Naive B cell (primary cell): ENCODE measurements around the gene L3MBTL4. TPM values are rescaled to one million over a fixed set of nuclear protein-coding genes. Genes with fewer than 3 reads are reported as not detected.

ENCODE experiments used
- ATAC-seq, 2 donors: fragments of 150-1000 bp; cut with Tn5 transposase; 2 replicates each; pipeline ENCODE4 v1.10.0; 2021; ENCODE audit warnings: low read depth in 2 of 2, mild to moderate bottlenecking in 2 of 2, moderate library complexity in 2 of 2
- DNase-seq: peaks from one replicate; pipeline ENCODE4 v3.0.0; 2022
- H3K27ac Mint-ChIP-seq, 6 donors: one replicate each; pipeline ENCODE4 v1.8.0; 2020 to 2022; ENCODE audit warnings: mild to moderate bottlenecking in 6 of 6, mixed read lengths in 6 of 6, moderate library complexity in 5 of 6, inconsistent platforms in 2 of 6
- H3K27me3 Mint-ChIP-seq, 3 donors: one replicate each; pipeline ENCODE4 v1.8.0; 2021 to 2022; ENCODE audit warnings: mixed read lengths in 3 of 3, mild to moderate bottlenecking in 1 of 3
- H3K36me3 Mint-ChIP-seq, 2 donors: one replicate each; pipeline ENCODE4 v1.8.0; 2020 to 2022; ENCODE audit warnings: mixed read lengths in 2 of 2, inconsistent platforms in 1 of 2, mild to moderate bottlenecking in 1 of 2
- H3K4me1 Mint-ChIP-seq, 3 donors: one replicate each; pipeline ENCODE4 v1.8.0; 2020 to 2022; ENCODE audit warnings: mixed read lengths in 3 of 3, inconsistent platforms in 1 of 3, mild to moderate bottlenecking in 1 of 3, moderate library complexity in 1 of 3
- H3K4me3 Mint-ChIP-seq, 8 donors: one replicate each; pipeline ENCODE4 v1.8.0; 2020 to 2022; ENCODE audit warnings: mild to moderate bottlenecking in 8 of 8, mixed read lengths in 8 of 8, moderate library complexity in 8 of 8, inconsistent platforms in 2 of 8
- H3K9me3 Mint-ChIP-seq, 7 donors: one replicate each; pipeline ENCODE4 v1.8.0; 2020 to 2022; ENCODE audit warnings: mixed read lengths in 7 of 7, mild to moderate bottlenecking in 5 of 7, inconsistent platforms in 2 of 7, moderate library complexity in 1 of 7
- polyA plus RNA-seq, 6 donors: library from polyadenylated mRNA; unstranded; fragments of 300-500 nt; fragmentation: Illumina TruSeq; gene quantifications; one replicate each; pipeline ENCODE4 v1.2.3, GENCODE V29; 2021; ENCODE audit warnings: low read depth in 6 of 6

Gene L3MBTL4
- polyA plus RNA-seq, 6 donors from 2014 or later = 2.7 to 12.5 (median 6.2) TPM

DNA sequence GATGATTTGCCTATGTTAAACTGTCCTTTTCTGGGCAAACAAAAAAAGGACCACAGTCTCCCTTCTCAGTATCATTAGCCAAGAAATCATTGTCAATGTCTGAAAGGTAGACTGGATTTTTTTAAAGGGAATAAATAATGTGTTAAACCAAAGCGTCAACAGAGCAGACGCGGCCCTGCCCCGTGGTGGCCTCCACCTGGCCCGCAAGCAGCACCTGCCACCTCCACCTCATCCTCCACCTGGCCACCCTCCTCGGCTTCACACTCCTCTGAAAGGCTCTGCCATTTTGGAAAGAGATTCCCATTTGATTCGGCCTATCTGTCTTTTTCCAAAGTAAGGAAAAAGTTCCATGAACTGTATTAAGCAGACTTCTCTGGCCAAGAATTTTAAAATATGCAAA is 451.4 kb downstream of the L3MBTL4 start:
- Mint-ChIP-seq H3K27ac (no peak overlapping the region), H3K4me3 (no peak overlapping the region), H3K27me3 (no peaks in the 10 kb centered on the region), H3K4me1 (no peaks in the 10 kb centered on the region), H3K36me3 (peaks cover 4 to 8% of the 10 kb centered on the region in 2 donors), H3K9me3 (no peaks in the 10 kb centered on the region)
- ATAC-seq = no peak
- no peak for DNase-seq

DNA sequence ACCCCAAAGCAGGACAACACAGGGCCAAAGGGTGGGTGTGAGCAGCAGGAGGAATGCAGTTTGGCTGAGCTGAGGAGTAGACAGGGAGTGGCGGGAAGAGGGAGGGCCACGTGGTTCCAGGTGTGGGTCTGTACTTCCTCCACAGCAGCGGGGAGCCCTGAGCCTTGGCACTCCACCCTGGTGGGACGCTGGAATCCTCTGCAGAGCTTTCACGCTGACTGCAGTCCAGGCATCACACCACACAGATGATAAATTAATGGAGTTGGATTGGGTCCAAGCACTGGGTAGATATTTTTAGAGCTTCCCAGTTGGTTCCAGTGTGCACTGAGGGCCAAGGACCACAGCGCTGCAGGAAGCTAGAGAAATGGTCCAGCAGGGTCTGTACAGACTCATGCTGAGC is 452.3 kb downstream of the L3MBTL4 start:
- H3K4me1 Mint-ChIP-seq = no peaks in the 10 kb centered on the region
- H3K27me3 Mint-ChIP-seq = no peaks in the 10 kb centered on the region
- peaks cover 0 to 5% (median 0%) of the 10 kb centered on the region in 7 donors for H3K9me3 Mint-ChIP-seq
- no peak overlapping the region for H3K27ac Mint-ChIP-seq
- ATAC-seq (no peak), DNase-seq (no peak)
- H3K4me3 Mint-ChIP-seq = no peak overlapping the region
- peaks cover under 1 to 8% of the 10 kb centered on the region in 2 donors for H3K36me3 Mint-ChIP-seq

DNA sequence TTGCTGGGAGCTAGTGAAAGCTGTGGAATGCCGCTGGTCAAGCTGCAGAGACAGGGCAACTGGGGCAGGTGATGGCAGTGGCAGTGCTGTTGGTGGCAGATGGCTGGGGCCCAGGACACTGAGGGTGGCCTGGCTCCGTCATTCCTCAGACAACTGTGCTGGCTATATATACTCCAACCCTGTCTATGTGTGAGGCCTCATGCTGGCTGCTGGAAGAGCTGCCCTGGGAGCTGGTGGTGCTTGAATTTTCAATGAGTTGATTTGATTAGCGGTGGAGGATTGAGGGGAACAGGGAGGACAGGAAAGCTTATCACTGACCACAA is 452.9 kb downstream of the L3MBTL4 start:
- Mint-ChIP-seq H3K27ac (no peak overlapping the region), H3K4me1 (no peaks in the 10 kb centered on the region), H3K9me3 (peaks cover 0 to 5% (median 0%) of the 10 kb centered on the region in 7 donors), H3K4me3 (no peak overlapping the region), H3K27me3 (no peaks in the 10 kb centered on the region), H3K36me3 (peaks cover 0 to 8% of the 10 kb centered on the region in 2 donors)
- DNase-seq (no peak), ATAC-seq (no peak)

DNA sequence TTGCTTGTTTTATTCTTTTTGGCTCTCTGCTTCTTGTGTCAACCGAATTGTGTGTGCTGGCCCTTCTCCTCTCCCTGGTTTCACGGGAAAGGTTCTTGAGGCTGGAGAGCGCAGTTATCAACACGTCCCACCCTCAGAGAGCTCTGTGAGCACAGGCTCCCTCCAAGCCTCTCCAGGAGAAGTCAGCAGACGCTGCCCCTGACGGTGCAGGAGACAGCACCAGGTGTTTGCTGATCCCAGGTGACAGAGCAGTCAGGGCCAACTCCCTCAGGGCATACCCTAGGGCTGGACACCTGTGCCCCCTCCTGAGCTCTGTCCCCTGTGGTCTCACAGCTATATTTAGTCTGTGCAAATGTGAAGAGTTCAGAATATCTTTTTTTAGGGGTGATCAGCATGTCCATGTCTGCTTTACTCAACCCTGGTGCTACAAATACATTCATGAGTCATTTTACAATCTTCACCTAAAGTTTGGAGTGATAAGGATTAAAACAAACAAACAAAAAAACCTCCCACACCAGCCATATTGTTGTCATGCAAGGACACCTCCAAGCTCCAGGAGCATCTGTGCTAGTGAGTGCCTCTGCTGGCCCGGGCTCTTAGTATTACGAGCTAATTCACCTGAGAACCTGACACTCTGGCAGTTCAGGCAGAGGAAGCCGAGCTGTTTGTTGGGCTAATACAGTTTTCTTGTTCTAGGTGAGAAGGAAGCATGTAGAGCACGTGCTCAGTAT is 453.4 kb downstream of the L3MBTL4 start:
- ATAC-seq = no peak
- DNase-seq = no peak
- no peaks in the 10 kb centered on the region for H3K27me3 Mint-ChIP-seq
- H3K4me1 Mint-ChIP-seq = no peaks in the 10 kb centered on the region
- H3K9me3 Mint-ChIP-seq = peaks cover 0 to 5% (median 0%) of the 10 kb centered on the region in 7 donors
- peak overlapping the region in 1 of 6 donors; percentile 15 for H3K27ac Mint-ChIP-seq
- no peak overlapping the region for H3K4me3 Mint-ChIP-seq
- peaks cover 3 to 8% of the 10 kb centered on the region in 2 donors for H3K36me3 Mint-ChIP-seq

DNA sequence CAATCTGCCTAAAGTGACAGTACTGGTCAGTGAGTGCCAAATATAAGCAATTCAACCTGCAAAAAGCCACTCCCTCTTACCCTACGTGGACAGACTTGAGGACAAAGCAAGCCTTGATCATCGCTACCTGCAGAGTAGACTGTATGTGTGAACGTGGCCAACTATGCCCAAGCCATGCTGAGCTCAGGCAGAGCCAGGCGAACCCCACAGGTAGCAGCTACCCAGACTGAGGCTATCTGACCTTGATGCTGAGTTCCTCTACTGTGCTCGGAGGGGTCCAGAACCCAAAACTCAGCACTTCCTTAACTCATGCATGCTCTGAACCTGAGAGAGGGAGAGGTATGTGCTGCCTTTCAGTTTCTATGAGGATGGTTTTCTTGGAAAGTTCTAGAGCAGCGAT is 455.9 kb downstream of the L3MBTL4 start:
- H3K4me3 Mint-ChIP-seq = no peak overlapping the region
- no peak for ATAC-seq
- DNase-seq = no peak
- H3K27me3 Mint-ChIP-seq = no peaks in the 10 kb centered on the region
- H3K27ac Mint-ChIP-seq = no peak overlapping the region
- H3K36me3 Mint-ChIP-seq = peaks cover 8 to 10% of the 10 kb centered on the region in 2 donors
- peaks cover 0 to 5% (median 0%) of the 10 kb centered on the region in 7 donors for H3K9me3 Mint-ChIP-seq
- H3K4me1 Mint-ChIP-seq = no peaks in the 10 kb centered on the region

DNA sequence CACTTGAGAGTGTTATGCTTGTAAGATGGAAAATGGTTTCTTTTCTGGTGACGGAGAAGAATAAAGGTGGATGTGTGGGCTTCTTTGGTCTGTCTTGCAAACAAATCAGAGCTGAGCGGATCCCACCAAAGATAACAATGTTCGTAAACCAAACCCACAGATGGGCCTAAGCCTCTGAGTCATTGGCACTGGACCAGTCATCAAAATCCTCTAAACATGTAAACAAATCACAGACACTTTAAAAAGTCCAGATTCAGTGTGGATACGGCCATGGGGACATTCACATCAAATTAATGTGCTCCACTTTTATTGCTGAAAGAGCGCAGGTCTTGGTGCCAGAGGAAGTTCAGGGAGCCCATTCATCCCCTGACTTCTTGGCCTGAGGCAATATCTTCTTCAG is 458.9 kb downstream of the L3MBTL4 start:
- H3K36me3 Mint-ChIP-seq = peaks cover 0 to 15% of the 10 kb centered on the region in 2 donors
- no peaks in the 10 kb centered on the region for H3K27me3 Mint-ChIP-seq

DNA sequence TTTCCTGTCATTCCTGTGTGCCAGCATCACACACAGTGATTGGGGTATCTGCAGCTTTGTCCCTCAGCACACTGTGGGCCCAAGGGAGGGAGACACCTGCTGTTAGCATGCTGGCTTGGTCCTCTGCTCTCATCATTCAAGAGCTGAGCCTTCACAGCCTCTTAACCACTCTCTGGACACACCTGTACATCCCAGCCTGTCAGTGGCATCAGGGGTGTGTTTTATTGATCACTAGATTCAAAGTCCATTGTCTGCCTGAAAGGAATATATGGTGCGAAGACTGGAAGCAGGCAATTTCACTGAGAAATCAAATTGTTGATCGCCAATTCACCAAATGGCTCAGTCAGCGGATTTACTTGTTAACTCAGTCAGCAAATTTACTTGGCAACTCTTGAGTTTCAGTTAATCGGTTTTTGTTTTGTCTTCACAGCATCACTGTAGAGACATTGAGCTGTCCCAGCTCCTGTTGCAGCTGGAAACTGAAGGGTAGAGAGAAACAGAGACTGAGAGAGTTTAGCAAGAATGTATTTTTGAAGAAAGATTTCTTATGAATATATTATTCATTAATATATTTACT is 463.1 kb downstream of the L3MBTL4 start:
- Mint-ChIP-seq H3K27ac (no peak overlapping the region), H3K27me3 (no peaks in the 10 kb centered on the region), H3K4me3 (no peak overlapping the region), H3K36me3 (peaks cover 0 to 15% of the 10 kb centered on the region in 2 donors), H3K9me3 (no peaks in the 10 kb centered on the region), H3K4me1 (no peaks in the 10 kb centered on the region)
- DNase-seq (no peak), ATAC-seq (no peak)

More for the DNA sequence above, 458.9 kb downstream of the L3MBTL4 start:
- no peak for DNase-seq
- Mint-ChIP-seq H3K27ac (no peak overlapping the region), H3K4me1 (no peaks in the 10 kb centered on the region), H3K9me3 (peaks cover 0 to 5% (median 0%) of the 10 kb centered on the region in 7 donors), H3K4me3 (no peak overlapping the region)
- no peak for ATAC-seq

DNA sequence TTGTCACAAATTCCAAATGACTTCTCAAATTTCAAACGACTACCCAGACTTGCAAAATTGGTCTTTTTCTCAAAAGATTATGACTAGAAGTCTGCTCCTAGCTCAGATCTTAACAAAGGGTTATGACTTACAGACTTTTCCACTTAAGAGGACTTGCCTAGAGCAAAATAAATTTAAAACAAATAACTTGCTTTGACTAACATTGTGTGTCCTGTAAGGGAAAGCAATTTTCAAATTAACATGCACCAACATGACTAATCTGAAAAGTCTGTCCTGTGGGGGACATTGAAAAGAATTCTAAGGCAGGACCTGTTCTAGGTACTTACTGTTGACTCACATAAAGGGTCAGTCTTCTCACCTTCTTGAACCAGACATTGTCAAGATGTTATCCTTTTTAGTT is 465.9 kb downstream of the L3MBTL4 start:
- no peak overlapping the region for H3K4me3 Mint-ChIP-seq
- ATAC-seq (no peak), DNase-seq (no peak)
- peaks cover 0 to 5% of the 10 kb centered on the region in 2 donors for H3K36me3 Mint-ChIP-seq
- H3K27ac Mint-ChIP-seq = no peak overlapping the region
- H3K9me3 Mint-ChIP-seq = no peaks in the 10 kb centered on the region
- peaks cover 0 to 1% (median 0%) of the 10 kb centered on the region in 3 donors for H3K27me3 Mint-ChIP-seq
- no peaks in the 10 kb centered on the region for H3K4me1 Mint-ChIP-seq

DNA sequence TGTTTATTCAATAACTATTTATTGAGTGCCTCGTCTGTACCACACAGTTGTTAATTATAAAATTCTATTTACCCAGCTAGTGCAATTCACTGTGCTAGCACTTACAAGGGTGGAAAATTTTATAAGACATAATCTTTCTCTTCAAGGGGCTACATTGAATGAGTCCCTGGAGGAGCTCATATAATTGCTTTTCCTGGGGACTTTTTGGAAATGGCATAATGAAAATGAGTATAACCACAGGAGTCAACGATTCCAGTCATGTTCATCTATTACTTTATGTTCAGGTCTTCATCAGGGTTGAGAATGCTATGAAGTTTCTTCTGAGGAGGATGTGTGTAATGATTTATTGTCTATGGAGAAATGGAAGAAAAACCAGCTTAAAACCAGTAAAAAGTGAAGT is 466.5 kb downstream of the L3MBTL4 start:
- H3K27me3 Mint-ChIP-seq = peaks cover 0 to 7% (median 4%) of the 10 kb centered on the region in 3 donors
- no peak for DNase-seq
- no peak for ATAC-seq
- H3K9me3 Mint-ChIP-seq = no peaks in the 10 kb centered on the region
- H3K4me1 Mint-ChIP-seq = no peaks in the 10 kb centered on the region
- no peak overlapping the region for H3K4me3 Mint-ChIP-seq
- H3K36me3 Mint-ChIP-seq = no peaks in the 10 kb centered on the region
- no peak overlapping the region for H3K27ac Mint-ChIP-seq

DNA sequence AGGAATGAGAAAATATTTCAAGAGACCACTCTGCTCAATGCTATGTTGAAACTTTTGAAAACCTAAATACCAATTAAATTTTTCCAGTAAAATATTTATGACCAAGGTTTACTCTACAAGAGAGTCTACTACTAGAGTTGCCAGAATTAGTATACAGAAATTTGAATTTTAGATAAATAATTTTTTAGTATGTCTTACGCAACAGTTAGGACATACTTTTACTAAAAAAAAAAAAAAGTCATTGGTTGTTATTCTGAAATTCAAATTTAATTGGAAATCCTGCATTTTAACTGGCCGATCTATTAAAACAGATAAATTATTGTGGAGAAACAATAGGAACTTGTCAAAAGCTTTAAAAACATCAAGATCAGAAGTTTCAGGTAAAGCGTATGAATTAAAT is 470.3 kb downstream of the L3MBTL4 start:
- Mint-ChIP-seq H3K27me3 (peaks cover 0 to 16% (median 13%) of the 10 kb centered on the region in 3 donors), H3K4me1 (no peaks in the 10 kb centered on the region), H3K9me3 (no peaks in the 10 kb centered on the region), H3K27ac (no peak overlapping the region), H3K36me3 (no peaks in the 10 kb centered on the region), H3K4me3 (no peak overlapping the region)
- no peak for ATAC-seq
- no peak for DNase-seq

DNA sequence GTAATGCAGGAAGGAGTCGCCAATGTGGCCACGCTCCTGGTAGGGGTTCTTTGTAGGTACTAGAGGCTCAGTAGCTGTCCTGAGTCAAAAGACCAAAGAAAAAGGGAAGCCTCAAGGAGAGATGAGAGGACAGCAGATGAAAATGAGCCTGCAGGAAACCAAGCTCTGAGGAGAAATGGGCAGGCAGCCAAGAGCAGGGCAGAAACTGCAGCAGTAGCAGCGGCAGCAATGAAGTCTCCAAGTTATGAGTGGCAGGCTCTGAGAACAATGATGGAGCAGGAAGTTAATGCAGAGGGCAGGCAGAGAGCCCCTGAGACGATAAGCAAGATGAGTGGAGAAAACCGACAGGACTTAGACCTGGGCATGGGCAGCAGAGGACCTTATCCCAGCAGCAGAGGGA is 471.2 kb downstream of the L3MBTL4 start:
- ATAC-seq (no peak), DNase-seq (no peak)
- no peaks in the 10 kb centered on the region for H3K9me3 Mint-ChIP-seq
- peak overlapping the region in 1 of 8 donors; percentile 62 for H3K4me3 Mint-ChIP-seq
- H3K27ac Mint-ChIP-seq = no peak overlapping the region
- H3K4me1 Mint-ChIP-seq = no peaks in the 10 kb centered on the region
- no peaks in the 10 kb centered on the region for H3K36me3 Mint-ChIP-seq
- H3K27me3 Mint-ChIP-seq = peaks cover 0 to 16% (median 13%) of the 10 kb centered on the region in 3 donors

DNA sequence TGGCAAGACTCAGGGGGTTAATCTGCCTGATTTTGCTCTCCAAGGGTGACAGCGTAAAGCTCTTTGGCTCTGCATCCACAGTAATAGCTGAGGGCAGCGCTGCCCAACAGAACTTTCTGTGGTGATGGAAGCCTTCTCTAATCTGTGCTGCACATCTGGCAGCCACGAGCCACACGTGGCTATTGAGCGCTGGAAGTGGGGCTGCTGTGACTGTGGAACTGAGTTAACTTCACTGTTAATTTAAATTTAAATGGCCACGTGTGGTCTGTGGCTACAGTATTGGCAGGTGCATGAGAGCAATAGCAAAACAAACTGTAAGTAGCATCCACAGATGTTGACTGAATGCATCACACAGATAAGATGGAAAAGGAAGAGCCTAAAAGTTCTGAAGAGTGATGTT is 472.1 kb downstream of the L3MBTL4 start:
- H3K9me3 Mint-ChIP-seq = no peaks in the 10 kb centered on the region
- H3K27me3 Mint-ChIP-seq = peaks cover 0 to 21% (median 16%) of the 10 kb centered on the region in 3 donors
- DNase-seq = no peak
- H3K4me1 Mint-ChIP-seq = no peaks in the 10 kb centered on the region
- H3K4me3 Mint-ChIP-seq = no peak overlapping the region
- no peaks in the 10 kb centered on the region for H3K36me3 Mint-ChIP-seq
- ATAC-seq = no peak
- no peak overlapping the region for H3K27ac Mint-ChIP-seq

DNA sequence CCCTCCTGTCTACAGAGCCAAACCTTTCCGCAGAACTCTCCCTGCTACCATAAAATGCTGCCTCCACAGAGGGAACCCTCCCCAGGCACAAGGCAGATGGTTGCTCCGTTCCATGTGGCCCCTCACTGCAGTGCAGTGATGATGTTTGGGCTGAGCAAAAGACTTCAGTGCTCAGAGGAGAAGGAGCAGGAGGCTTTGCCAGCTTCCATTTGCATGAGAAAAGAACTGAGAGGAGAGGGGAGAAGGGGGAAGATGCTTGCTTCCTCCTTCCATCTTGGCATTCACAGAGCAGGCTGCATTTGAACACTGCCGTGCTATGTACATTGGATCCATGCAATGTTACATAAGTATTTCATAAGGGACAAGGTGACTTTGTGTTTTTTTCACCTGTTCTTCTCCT is 472.8 kb downstream of the L3MBTL4 start:
- H3K27me3 Mint-ChIP-seq = peaks cover 0 to 26% (median 21%) of the 10 kb centered on the region in 3 donors
- no peaks in the 10 kb centered on the region for H3K36me3 Mint-ChIP-seq
- H3K9me3 Mint-ChIP-seq = no peaks in the 10 kb centered on the region
- no peaks in the 10 kb centered on the region for H3K4me1 Mint-ChIP-seq
- ATAC-seq (no peak), DNase-seq (no peak)
- H3K4me3 Mint-ChIP-seq = no peak overlapping the region
- no peak overlapping the region for H3K27ac Mint-ChIP-seq

DNA sequence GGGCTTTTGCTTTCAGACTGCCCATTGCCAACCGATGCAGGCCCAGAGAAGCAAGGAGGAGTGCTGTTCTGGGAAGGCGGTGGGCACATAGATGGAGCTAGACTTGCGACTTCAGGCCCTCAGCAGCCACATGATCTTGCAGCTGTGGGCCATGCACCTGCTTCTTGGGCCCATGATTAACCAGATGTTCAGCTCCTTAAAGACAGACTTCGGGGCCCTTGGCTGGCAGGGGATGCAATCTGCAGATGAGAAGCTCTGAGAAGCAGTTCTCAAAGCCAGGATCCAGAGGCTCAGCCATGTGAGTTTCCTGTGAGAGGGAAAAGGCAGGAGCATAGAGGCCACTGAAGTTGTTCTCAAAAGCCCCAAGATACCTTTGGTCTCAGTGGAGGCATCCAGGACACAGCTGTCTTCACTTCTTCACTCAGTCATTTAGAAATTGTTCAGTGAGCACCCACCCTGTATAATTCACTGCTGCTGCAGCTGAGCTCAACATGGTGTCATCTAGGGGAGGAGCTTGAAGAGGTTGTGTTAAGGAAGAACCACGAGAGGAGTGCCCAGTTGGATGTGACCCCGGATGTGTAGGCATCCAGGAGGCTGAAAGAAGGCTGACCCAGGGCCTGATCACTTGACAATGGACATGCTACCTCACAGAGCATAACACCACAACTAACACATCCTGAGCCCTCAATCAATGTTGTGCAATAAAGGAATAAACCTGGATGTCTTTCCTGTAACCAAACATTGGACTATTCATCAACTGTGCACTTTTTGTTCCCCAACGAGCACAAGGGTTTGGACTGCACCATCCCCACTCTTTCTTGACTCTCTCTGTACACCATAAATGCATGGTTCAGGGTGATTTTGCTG is 474.7 kb downstream of the L3MBTL4 start:
- no peak for ATAC-seq
- Mint-ChIP-seq H3K27ac (no peak overlapping the region), H3K4me3 (no peak overlapping the region), H3K36me3 (no peaks in the 10 kb centered on the region), H3K9me3 (no peaks in the 10 kb centered on the region), H3K4me1 (no peaks in the 10 kb centered on the region), H3K27me3 (peaks cover 0 to 26% (median 21%) of the 10 kb centered on the region in 3 donors)
- no peak for DNase-seq
